NCI-H748 (cell line): Measurements from ENCODE around the gene GNRHR.

Source experiments
- DNase-seq: peaks from one replicate; lab custom pipeline; 2025; ENCODE audit not compliant: unreplicated experiment; lab: John Stamatoyannopoulos, UW

Gene GNRHR, protein sequence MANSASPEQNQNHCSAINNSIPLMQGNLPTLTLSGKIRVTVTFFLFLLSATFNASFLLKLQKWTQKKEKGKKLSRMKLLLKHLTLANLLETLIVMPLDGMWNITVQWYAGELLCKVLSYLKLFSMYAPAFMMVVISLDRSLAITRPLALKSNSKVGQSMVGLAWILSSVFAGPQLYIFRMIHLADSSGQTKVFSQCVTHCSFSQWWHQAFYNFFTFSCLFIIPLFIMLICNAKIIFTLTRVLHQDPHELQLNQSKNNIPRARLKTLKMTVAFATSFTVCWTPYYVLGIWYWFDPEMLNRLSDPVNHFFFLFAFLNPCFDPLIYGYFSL

DNA sequence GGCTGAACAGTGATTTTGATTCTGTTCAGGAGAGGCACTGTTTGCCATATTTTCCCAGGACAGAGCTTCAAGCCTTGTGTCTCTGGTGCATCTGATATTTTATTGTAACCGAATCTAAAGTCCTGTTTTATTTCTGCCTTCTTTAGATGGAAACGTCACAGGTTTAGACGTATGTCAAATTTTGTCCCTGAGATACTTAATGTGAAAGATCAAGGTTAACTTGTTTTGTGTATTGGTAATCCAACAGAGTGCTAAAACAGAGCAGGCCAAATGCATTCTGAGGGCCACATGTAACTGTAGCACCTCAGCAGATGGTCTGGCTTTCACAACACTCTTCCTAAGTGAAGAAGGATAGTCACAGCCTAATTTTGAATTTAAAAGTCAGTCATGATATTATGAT is at the start of gene GNRHR:
TSS of gene GNRHR (minus strand) at position 101 of the 400 bp plus-strand sequence. CDS start at position 48, 53 bp downstream.
- no peak for DNase-seq

DNA sequence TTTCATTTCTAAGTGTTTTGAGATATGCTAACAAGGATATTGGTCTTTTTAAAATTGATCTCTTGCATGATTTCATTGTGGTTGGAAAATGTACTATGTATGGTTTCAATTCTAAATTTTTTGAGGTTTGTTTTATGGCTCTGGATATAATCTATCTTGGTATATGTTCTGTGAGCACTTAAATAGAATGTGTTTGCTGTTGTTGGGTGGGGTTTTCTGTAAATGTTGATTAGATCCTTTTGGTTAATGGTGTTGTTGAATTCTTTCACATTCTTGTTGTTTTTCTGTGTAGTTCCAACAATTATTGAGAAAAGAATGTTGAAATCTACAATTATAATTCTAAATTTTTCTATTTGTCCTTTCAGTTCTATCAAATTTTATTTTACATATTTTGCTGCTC is 42.6 kb upstream of the GNRHR start:
- no peak for DNase-seq

DNA sequence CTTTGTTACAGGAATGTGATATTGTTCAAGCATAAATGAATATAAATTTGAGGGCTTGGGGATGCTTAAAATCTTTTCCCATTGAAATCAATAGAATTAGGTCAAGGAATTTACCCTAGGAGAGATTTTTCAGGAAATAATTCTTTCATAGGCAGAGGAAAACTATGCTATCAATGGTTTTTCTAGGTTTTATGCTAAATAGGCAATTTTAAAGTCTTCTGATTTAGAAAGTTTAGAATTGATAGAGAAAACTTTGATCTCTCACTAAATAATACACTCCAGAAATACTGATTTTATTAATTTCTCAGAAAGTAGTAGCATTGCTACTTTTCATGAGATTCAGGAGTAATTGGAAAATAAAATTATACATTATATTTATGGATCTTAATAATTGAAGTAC is 36.5 kb upstream of the GNRHR start:
- DNase-seq, result no peak

DNA sequence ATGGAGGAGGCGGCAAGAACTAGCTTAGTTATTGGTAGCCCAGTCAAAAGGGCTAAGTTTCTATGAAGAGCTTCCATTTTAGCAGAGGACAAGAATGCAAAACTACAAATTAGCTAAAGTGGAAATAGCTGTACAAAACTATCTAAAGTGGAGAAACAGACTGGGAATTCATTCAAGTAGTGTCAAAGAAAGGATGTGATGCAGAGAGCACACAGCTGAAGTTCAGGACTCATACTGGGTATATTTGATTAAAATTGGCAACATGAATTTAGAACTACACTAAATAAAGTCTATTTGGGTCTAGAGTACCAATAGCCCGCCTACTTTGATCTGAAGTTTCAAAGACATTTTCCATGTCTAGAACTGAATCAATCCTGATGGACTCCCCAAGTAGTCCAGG is 33.1 kb upstream of the GNRHR start:
- DNase-seq, result no peak

DNA sequence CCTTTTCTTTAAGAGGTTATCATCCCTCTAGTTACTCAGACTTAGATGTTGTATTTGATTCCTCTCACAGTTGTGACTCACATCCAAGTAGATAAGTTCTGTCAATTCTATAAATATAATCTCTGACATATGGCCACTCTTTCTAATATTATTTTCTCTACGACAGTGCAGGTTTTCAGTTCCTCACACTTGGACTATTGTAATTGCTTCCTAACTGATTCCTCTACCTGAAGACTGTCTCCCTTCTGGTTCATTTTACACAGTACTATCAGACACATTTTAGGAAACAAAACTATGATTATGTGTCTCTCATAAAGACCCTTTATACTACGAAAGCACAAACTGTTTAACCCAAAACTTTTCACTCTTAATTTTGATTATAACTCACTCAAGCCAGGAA is 31.3 kb upstream of the GNRHR start:
- no peak for DNase-seq

DNA sequence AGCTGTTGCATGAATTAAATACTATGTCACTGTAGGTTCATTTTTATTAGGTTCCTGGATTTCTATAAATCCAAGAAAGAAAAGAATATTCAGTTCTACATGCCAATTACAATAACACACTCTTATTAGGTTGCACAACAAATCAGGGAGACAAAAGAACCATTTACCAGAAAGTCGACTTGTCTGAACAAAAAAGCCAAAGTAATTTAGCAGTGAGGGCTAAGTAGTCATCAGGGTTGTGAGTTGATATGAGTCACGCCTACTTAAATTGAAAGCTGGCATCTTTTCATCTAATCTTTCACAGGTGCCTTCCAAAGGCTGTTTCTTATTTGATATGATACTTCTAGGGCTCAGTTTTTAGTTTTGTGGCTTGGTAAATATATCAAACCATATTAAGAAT is 25.4 kb upstream of the GNRHR start:
- peak; percentile 27 for DNase-seq

DNA sequence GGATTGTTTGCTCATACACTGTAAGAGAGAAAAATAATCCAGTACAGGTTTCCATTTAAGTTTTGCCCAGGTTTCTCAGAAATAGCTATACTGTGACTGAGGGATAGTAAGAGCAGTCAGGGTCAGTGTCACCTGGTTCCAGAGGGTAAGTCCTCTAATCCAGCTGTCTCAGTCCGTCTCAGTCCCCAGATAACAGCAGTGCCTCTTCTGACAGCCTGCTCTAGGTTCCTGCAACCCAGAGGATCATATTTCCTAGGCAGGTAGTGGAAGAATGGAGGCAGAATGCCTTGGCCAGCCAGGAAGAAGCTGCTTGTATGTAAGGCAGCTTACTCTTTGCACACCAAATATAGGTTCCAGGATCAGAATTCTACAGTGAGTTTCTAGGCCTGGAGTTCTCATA is 22.6 kb upstream of the GNRHR start:
- no peak for DNase-seq

DNA sequence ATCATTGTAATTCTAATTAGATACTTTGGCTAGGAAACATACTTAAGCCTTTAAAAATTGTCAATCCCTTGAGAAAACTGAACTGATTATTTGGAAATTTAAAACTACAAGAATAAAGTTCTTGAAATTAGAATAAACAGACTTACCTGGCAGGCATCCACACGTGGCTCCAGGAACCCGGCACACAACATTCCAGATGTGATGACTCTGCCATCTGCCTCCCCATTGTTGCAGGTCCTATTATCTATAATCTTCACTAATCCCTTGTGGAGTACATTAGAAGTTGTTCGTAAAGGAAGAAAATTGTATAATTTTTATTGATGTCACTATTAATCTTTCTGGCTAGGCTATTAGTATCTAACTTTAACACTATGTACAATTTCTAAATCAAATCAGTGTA is 16.2 kb upstream of the GNRHR start:
- DNase-seq, result peak; percentile 50

DNA sequence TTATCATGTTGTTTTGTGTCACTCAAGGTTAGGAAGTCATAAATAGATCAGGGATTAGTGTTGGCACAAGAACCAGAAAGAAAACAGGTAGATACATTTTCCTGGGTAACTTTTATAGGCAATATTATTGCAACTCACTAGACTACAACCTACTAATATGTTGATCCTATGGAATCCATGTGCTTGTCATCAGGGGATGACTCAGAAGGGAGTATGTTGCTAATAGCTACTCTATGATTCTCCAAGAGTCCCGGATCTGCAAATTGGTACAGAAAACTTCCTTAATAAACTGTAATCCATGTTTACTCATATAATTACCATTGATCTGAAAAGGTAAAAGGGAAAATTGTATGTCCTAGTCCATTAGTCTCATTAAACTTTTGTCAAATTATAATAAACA is 11.7 kb upstream of the GNRHR start:
- DNase-seq, result no peak

DNA sequence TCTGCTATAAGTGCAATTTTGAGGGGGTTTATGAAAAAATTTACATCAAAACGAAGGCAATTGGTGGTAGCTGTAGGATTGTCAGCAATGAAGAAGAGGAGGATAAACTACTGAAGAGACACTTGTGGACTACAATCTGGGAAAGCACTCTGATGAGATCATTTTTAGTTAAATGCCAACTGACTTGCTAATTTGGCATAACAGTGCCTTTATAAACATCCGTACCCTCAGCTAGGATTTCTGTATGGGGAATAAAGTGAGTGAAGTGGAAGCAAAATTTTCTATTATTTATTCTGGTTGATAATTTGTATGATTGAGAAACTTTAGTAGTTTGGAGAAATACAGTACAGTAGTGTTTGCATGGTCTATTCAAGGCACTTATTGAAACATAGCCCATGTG is 11.2 kb upstream of the GNRHR start:
- DNase-seq, result no peak

DNA sequence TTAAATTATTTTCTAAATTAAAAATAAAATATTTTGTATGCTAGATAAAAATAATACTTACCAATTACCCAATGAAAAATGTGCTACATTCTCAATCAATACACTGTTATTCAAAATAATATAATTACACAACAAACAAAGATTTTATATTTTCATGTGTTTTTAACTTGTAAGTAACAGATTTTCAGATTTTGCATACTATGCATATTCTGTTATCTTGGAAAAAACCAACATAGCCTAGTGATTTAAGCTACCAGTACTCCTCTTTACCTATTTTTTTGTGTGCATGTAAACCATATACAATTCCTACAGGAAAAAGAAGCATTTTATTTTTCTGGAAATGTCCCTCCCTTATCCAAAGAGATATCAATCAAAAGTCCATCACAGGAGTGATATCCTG is 10.0 kb upstream of the GNRHR start:
- no peak for DNase-seq

DNA sequence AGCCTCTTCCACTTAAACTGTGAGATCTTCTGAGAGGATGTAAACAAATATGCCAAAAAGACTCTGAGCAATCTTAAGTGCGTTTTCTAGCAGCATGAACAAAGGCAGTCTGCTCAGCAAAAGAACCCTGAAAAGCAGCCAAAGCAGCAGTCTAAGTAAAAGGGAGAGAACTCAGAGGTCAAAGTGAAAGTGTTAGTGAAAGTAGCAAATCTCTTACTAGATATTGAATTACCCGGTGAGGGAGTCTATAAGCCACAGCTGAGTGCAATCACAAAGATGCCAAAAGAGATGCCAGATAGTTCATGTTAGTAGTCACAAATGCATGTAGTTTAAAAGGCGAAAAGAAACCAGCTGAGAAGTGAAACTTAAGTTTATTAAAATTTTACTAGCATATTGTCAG is 7.9 kb upstream of the GNRHR start:
- DNase-seq, result peak; percentile 1

DNA sequence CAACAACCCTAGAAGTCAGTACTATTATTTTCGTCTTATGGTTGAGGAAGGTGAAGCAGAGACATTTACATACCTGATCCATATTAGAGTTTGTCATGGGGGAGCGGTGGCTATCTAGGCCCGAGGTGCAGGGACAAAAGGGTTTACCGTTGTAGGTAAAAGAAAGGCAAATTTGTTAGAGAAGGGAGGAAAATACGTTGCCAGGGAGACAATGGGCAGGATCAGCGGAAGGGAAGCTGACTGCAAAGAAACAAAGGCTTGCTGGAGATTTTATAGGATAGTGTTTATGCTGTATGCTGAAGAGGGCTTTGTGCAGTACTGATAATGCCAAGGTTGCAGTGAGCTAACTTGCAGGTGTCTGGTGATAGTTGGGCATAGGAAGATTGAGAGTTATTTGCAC is 2.8 kb upstream of the GNRHR start:
- DNase-seq, result peak; percentile 55

DNA sequence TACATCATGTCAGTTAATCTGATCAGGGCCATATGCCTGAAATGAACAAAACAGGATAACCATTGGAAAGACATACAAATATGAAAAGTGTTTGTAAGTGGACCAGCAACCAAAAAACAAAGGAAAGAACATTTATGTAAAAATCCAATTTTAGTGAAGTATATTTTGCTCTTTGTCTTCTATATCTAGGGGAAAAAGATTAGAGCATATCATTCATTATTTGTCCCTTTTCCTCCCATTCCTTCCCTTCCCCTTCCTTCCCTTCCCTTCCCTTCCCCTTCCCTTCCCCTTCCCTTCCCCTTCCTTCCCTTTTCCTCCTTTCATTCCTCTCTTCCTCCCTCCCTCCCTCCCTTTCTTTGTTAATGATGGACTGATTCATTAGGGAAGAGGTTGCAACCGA is 1.8 kb upstream of the GNRHR start:
- DNase-seq, result no peak

DNA sequence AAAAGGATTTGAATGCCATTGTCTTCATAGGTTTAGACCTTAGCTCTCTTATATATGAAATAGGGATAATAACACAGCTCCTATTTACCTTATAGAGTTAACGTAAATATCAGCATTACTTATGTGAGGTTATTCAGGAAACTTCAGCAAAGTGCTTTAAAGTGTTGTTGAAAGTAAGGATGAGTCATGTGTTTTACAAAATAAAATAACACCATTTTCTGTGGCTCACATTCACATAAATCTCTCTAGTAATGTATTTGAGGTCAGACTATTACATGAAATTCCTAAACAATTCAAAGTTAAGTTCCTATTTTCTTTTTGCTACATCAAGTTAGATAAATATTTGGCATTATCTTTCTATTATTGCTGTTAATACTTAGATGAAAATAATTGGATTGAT is 2.9 kb downstream of the GNRHR start:
- no peak for DNase-seq

DNA sequence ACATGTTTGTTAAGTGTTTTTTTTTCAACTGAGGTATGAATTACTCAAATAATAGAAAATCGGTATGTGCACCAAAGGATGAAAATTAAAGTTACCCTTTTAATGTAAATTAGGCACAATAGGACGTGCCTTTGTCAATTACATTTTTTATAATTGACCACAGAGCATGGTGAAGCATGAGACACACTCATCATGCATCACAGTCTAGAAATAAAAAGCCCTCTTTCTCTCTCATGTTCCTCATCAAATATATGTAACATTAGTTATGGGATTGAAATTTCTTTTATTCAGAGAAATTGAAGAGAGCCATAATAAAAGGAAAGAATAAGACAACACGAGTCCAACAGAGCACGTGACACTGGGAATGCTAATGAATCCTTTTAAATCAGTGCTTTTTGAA is 3.5 kb downstream of the GNRHR start:
- no peak for DNase-seq

DNA sequence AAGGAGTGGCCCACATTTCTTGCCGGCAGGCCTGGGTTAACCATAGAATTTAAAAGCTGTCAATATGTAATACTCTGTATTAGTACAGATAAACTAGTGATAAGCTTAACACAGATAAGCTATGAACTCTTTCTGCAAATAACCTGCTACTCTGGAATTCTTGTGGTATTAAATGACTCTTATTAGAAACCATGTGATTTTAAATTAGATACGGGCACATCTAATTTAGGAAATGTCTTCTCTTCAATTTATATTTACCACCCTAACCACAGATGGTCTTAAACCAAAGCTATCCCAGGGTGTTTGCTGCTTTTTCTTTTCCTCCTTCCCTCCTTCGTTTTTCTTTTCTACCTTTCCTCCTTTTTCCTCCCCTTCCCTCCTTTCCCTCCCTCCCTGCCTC is 4.9 kb downstream of the GNRHR start:
- no peak for DNase-seq

DNA sequence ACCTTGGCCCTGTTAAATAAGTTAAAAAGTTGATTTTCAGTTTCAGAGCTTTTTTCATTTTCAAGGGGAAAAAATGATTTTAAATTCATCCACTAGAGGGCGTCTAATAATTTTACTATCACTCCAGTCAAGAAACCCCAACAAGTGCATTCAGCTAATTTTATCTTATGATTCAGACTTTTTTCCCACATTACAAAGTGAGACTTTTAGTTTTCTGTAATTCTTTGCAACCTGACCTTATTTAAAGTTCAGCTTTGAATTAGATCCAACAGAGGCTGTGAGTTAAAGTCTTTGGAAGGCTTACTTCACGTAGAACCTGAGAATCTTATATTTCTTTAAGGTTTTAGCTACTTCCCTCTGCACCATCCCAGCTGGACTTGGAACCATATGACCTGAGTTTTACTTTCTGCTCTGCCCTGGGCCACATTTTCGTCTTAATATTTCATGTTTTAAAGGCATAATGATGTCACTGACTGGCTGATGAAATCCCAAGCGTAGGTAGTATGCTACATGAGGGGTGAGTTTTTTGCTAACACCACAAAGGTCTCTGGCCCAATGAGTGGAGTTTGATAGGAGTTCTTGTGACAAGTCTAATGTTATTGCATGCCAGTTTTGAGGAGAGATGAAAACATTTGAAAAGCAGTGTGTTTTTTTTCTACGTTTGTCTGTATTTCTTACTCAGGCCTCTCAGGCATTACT is 7.2 kb downstream of the GNRHR start:
- DNase-seq, result peak; percentile 5

DNA sequence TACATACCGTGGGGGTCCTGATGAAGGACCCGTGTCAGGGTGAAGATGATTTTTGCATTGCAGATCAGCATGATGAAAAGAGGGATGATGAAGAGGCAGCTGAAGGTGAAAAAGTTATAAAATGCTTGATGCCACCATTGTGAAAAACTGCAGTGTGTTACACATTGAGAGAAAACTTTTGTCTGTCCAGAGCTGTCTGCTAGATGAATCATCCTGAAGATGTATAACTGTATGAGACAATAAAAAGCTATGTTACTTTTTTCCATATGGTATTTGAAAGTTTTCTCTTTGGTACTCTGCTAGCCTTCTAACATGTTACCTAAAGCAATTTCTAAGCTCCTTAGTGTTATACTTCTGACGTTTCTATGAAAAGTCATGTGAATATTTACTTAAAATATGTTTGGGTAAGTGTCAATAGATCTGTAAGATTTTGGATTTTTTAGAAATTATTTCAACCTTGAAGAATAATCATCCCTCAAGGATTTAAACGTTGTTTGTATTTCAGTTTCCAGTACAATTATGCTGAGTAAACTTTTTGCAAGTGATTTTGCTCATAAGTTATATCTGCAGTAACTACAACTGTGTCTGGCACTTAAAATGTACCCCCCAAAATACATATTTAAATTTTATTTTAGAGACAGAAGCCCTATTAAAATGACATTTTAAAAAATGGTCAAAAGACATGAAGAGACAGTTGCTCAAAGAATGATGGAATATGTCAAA is 9.5 kb downstream of the GNRHR start:
- DNase-seq, result no peak

DNA sequence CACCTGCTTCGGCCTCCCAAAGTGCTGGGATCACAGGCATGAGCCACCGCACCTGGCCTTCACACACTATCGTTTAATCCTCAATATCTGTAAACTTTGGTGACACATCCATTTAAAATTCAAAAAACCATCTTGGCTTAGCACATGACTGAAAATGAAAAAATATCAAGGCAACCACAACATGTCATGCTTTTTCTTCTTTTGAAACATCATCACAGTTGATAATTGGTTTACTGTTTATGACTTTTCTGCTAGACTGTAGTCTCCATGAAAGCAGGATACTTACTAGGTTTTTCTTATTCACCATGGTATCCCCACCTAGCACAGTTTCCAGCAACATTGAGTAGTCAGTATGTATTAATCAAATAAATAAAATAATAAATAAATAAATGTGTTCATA is 11.0 kb downstream of the GNRHR start:
- DNase-seq, result no peak

DNA sequence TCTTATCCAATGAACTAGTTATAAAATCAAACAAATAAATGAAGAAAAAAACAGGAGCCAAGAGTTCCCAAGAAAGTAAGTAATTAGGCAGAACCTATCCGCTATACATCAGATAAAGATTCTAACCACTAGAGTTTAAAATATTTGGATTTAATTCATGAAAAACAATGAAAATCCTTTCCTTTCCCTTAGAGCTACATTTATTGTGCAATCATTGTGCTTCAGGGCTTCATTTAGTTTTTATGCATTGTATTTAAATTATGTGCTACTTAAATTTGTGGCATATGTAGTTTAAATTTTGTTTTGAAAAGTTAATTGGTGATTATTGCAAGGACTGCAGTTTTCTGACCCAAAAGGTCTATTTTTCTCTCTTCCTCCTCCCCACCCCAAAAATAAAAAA is 17.9 kb downstream of the GNRHR start:
- DNase-seq, result no peak

DNA sequence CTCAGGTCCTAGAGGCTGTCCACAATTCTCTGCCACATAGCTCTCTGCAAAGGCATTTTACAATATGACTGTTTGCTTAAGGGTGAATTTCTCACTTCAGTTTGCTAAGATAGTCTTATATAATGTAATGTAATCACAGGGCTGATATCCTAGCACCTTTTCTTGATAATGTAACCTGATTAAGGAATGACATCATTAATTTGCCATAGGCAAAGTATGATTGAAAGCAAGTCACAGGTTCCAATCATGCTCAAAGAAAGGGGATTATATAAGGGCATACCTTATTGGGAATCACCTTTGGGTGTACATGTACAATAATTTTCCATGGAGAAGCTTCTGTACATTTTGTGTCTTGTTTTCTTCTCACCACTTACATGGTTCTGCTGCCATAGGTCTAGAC is 18.9 kb downstream of the GNRHR start:
- DNase-seq, result no peak
